IPS-18c (cell line): ENCODE results near the gene ANXA2.
A peak's percentile ranks its signal among the peaks of the same experiment; 100 is the strongest.

Experiments
- H3K4me3 ChIP-seq: 2 replicates; pipeline ENCODE4 v1.7.0; 2013; ENCODE audit warnings: low read depth, mild to moderate bottlenecking, low read length, moderate library complexity; ENCODE audit not compliant: insufficient read depth
- H3K9me3 ChIP-seq: one replicate; pipeline ENCODE4 v1.6.1; 2013; ENCODE audit warnings: mild to moderate bottlenecking, low read length, moderate library complexity; ENCODE audit not compliant: control insufficient read depth, insufficient read depth

The ANXA2 gene

DNA sequence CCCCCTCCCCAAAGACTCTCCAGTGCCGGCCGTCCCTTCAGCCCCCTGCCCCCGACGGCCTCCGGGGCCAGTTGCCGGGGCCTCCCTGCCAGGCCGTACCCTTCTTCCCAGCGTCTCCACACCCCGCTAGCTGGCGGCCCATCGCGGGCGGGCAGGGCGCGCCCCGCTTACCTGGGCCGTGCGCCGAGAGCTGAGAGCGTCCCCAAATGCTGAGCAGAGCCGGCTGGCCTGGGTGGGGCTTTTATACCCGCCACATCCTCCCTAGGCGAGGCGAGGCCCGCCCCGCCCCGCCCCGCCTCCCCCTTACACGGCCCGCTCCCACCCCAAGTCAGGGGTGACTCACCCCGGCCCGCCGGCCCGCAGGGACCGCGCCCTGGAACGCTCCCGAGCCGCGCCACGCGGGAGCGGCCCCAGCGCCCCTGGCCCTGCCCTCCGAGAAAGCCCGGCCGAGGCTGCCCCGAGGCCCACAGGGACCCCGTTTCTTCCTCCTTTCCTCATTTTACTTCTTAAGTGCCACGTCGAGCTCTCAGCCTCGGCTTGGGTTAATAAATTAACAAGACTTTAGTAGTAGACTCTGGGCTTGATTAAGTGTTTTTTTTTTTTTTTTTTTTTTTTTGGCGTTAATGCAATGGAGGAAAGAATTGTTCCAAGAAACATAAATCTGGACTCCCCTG is at the start of gene ANXA2:
Gene ANXA2 (minus strand): TSS at position 215 of the 674 bp plus-strand sequence. CDS start 11,911 bp downstream, outside the sequence.
- H3K9me3 ChIP-seq = no peaks in the 10 kb centered on the region
- peak within 1 kb of the TSS; percentile 75 for H3K4me3 ChIP-seq

DNA sequence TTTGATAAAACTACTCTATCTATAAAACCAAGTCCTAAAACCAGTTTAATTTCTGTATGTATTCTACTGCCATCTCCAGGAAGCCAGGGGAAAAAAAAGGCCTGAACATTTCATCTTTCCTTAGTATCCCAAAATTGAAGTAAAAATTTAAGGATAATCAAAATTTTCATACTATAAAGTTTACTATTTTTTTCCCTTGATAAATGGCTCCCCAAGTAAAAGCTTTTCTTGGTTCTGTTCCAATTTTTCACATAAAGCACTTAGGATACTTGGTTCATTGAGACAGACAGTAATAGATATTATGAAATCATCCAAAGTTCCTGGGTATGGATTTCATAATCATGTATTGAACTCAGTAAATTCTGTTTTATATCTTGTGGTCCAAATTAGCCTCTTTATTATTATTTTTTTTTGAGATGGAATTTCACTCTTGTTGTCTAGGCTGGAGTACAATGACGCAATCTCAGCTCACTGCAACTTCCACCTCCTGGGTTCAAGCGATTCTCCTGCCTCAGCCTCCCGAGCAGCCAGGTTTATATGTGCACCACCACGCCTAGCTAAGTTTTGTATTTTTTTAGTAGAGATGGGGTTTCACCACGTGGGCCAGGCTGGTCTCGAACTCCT is 46.6 kb upstream of the ANXA2 start:
- H3K4me3 ChIP-seq = no peak overlapping the region
- no peaks in the 10 kb centered on the region for H3K9me3 ChIP-seq

DNA sequence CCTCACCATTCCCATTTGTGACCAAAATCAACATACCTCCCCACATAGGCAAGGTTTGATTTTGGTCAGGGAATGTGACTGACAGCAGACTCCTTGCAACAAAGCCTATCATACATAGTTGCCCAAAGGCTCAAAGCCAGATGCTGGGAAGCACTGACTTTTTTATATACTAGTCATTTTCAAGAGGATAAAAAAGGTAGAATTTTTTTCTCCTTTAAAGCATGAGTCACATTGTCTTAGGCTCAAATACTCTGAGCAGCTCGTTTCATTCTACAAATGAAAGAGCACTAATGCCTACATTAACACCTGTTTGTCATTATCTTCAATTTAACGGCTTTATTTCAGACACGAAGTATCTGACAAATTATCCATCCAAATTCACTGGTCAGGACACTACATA is 45.0 kb upstream of the ANXA2 start:
- no peaks in the 10 kb centered on the region for H3K9me3 ChIP-seq
- no peak overlapping the region for H3K4me3 ChIP-seq

DNA sequence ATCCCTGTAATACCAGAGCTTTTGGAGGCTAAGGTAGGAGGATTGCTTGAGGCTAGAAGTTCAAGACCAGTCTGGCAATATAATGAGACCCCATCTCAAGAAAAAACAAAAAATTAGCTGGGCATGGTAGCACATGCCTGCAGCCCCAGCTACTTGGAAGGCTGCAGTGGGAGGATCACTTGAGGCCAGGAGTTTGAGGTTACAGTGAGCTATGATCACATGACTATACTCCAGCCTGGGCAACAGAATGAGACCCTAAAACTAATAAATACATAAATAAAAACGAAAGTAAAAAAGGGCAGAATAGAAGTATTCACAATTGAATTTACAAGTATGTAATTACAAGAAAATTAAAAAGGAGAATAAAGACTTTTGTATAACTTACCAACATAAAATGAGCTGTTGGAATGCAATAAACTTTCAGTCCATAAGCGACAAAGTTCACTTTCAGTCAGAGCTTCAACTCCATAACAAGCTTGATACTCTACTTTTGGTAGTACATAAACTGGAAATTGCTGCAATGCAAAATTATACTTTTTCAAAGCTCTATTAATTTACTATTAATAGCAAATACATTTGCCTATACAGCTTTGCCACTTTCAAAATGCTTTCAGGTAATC is 44.4 kb upstream of the ANXA2 start:
- Histone ChIP-seq H3K9me3 (no peaks in the 10 kb centered on the region), H3K4me3 (no peak overlapping the region)

DNA sequence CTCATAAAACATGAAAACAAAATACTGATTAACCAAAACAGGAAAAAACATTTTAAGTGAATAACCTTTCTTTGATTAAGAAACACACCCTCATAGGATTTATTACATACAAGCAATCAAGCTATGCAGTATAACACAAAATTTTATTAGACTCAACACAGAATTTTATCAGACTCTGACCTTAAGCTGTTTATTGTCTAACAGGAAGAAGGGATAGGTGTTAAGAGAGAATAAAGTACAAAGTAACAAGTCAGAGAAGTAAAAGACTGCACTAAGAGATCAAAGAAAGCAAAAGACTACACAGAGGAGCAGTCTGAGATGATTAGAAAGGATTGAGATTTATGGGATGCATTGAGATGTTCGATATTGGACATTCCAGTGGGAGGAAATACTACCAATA is 43.5 kb upstream of the ANXA2 start:
- H3K9me3 ChIP-seq = no peaks in the 10 kb centered on the region
- H3K4me3 ChIP-seq = no peak overlapping the region

DNA sequence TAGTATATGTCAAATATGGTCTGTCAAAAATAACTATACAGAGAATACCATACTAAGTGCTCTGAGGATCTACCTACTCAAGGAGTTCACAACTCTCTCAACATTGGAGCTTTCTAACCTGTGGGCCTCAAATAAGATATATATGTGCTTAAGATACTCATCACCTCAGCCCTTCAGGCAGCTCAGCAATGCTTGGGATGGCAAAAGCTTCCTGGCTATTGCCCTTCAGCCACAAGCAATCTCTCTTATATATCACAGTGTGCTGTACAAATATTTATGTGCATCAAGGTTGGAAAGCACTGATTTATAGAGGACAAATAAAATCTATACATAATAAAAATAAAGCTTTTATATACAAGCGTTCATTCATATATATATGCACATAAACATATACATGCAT is 40.9 kb upstream of the ANXA2 start:
- Histone ChIP-seq H3K4me3 (no peak overlapping the region), H3K9me3 (no peaks in the 10 kb centered on the region)

DNA sequence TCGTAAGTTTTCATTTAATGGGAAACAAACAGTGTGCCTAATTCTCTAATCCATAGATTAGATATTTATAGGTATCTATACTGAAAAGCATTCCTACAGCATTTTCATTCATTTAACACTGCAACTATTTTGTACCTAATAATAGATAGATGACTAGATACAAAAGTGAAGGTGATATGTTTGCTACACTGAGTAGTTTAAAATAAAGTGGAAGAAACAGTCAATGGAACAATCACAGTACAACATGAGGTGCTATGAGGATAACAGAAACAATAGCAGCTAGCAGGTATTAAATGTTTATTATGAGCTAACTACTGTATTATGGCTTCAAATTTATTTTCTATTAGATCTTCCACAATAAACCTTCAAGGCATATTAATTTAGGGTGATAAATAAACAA is 31.1 kb upstream of the ANXA2 start:
- Histone ChIP-seq H3K9me3 (no peaks in the 10 kb centered on the region), H3K4me3 (no peak overlapping the region)

DNA sequence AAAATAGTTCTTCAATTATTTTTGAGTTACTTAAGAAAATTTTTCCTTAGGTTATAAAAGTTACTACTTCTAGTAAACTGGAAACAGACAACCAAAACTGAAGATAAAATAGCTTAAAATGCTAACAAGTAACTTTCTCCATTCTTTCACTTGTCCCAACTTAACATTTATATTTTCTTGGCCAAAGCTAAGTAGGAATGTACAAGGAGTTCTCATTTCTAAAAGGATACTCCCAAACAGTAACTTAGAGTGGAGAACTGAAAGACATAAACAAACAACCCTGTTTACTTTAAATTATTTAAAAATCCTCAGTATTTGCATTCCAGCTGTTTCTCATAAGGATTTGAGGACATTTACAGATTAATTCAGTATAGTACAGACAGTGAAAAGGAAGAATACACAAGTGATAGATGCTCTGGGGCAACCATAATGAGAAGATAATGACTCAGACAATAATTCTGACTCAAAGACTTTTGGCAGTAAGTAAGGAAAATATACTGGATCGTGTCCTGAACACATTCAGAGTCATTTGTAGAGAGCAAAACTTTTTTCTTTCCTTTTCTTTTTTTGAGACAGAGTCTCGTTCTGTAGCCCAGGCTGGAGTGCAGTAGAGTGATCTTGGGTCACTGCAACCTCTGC is 29.2 kb upstream of the ANXA2 start:
- H3K4me3 ChIP-seq = no peak overlapping the region
- no peaks in the 10 kb centered on the region for H3K9me3 ChIP-seq

DNA sequence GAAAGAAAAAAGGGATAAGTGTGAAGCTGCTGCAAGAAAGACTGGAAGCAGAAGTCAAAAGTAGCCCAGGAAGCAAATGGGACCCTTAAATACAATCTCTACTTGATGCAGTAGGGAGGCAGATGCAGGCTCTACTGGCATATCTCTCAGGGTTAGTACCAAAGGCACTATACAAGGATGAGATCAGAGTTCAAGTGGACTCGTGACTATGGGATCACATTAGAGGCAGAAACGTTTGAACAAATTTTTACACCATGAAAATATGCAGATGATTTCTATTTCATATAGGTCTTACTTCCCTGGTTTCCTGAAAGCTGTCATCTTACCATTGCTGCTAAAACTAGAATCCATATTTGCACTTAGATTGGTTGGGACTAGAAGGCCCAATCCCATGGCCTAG is 27.7 kb upstream of the ANXA2 start:
- no peak overlapping the region for H3K4me3 ChIP-seq
- no peaks in the 10 kb centered on the region for H3K9me3 ChIP-seq

DNA sequence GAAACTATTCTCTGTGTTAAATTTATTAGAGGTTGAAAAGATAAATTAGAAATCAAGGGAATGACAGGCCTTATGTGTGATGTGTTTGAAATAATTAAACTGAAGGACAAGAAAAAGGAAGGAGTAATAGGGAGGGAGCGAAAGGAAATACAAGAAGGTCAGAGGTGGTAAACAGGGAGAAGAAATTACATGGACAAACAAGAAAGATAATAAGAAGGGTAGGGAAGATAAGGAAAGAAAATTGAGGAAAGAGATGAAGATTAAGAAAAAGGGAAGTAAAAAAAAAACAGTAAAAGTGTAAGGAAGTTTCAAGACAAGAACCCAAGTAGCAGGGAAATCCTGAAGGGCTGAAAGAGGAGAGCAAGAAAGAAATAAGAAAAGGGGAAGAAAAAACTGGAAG is 26.2 kb upstream of the ANXA2 start:
- Histone ChIP-seq H3K4me3 (no peak overlapping the region), H3K9me3 (no peaks in the 10 kb centered on the region)

DNA sequence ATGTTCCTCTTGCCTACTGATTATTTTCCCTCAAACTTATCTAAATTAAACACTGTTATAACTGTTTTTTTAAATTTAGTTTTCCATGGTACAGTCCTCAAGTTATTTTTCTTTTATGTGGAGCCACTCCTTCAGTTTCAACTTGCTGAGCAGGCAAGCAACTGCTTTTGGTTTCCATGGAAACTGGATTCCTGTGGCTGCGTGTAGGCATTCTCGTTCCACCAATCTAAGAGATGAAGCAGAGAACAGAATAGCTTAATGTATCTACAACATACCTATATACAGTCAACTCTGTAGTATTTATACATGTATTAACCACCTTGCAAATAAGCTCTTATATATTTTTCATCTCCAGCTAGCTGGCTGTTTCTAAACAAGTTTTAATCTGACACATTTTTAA is 25.8 kb upstream of the ANXA2 start:
- Histone ChIP-seq H3K4me3 (no peak overlapping the region), H3K9me3 (no peaks in the 10 kb centered on the region)

DNA sequence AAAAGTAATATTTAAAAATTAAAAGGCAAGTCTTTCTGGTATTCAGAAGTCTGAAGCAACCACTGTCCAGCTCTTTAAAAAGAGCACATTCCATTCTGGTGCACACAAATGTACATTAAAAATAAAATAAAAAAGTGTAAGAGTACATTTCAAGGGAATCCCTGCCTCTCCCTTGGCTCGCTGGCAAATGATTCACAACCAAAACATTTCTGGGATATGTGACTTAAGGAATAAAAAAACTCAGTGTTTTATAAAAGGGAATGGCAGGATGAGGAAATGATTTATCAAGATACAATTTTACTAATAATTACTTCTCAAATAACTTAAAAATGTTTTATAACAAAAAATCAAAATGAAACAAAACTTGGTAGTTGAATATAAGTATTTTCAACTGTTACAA is 23.8 kb upstream of the ANXA2 start:
- Histone ChIP-seq H3K9me3 (no peaks in the 10 kb centered on the region), H3K4me3 (no peak overlapping the region)

DNA sequence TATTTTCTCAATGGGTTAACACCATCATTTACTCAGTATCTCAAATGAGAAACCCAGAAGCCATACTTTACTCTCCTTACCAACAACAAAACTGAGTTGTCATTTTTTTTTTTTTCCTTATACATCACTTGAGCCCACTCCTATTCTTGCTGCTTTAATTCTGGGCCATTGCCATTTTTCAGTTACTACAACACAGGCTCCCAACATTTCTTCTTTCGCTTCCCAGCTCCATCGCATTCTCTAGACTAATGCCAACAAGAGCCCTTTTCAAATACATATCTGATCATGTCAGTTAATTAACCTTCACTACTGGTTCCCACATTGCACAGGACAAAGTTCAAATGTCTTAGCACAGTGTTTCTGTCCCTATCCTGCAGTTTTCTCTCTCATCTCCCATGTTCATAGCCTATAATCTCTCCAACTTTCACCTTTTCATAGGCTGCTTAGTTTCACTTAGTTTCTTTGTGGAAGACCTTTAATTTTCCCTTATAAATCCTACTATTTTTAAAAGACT is 22.5 kb upstream of the ANXA2 start:
- no peak overlapping the region for H3K4me3 ChIP-seq
- H3K9me3 ChIP-seq = no peaks in the 10 kb centered on the region

DNA sequence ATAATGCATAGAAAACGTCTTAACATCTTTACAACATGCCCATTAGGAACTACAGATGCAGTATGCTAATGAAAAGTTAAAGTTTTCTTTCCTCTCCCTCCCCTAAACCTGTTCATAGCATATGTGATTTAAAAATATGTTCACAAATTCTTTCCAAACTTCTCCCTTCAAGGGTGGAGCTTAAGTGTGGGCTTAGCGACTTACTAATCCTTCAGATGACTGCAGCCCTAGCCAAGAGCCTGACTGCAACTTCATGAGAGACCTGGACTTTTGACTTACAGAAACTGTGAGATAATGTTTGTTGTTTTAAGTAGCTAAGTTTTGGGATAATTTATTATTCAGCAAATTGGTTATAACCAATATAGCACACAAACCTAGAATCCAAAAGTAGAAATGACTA is 22.0 kb upstream of the ANXA2 start:
- Histone ChIP-seq H3K9me3 (no peaks in the 10 kb centered on the region), H3K4me3 (no peak overlapping the region)

DNA sequence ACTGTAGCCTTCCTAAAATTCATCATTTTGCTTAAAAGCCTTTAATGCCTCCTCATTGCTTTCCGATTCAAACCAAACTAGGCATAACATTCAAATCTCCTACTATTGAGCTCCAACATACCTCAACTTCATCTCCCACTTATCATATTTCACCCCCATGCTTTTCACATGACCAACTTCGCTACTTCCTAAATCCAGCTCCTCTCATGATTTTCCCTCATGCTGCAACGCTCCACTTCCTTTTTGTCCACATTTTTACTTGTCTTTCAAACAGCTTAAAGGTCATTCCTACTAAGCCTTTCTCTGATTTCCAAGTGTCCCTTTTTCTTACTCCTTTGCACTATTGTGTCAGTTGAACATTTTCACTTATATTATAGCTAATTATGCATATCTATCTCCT is 20.3 kb upstream of the ANXA2 start:
- Histone ChIP-seq H3K4me3 (no peak overlapping the region), H3K9me3 (no peaks in the 10 kb centered on the region)

DNA sequence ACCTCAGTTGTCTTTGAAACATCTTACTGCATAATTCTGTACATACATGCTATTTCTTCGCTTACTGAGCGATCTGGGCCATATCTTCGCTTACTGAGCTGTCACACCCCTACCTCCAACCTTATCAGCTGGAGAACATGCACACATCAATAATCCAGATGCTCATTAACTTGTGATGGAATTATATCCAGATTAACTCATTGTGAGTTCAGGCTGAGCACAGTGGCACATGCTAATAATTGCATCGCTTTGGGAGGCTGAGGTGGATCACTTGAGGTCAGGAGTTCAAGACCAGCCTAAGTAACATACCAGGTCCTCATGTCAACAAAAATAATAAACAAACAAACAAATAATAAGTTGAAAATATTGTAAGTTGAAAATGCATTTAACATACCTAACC is 19.3 kb upstream of the ANXA2 start:
- Histone ChIP-seq H3K4me3 (no peak overlapping the region), H3K9me3 (no peaks in the 10 kb centered on the region)

DNA sequence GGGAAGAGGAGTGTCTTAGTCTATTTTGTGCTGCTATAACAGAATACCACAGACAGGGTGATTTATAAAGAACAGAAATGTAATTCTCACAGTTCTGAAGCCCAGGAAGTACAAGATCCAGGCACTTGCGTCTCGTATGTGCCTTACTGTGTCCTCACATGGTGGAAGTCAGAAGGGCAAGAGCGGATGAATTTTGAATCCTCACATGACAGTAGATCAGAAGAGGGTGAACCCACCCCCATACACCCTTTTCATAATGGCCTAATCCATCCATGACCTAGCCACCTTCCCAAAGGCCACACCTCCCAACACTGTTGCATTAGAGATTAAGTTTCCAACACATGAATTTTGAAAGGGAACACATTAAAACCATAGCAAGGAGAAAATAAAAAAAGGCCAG is 18.7 kb upstream of the ANXA2 start:
- H3K9me3 ChIP-seq = no peaks in the 10 kb centered on the region

More for the DNA sequence above, 18.7 kb upstream of the ANXA2 start:
- no peak overlapping the region for H3K4me3 ChIP-seq
